MCF 10A (cell line): ENCODE measurements around the gene INPP5D. TPM values are rescaled to one million over a fixed set of nuclear protein-coding genes. Genes with fewer than 3 reads are reported as not detected.
A peak's percentile ranks its signal among the peaks of the same experiment; 100 is the strongest.

Experiments
- BruUV-seq: library from RNA; stranded (reverse); fragments of 400-500 nt; replicated peaks from 2 replicates; lab custom pipeline; 2021; lab: Mats Ljungman, UMichigan
- CTCF ChIA-PET: fragments of 300-600 bp; sonication (Branson Sonifier 250); formaldehyde crosslinking; extraction: SDS; loops from one replicate; lab custom pipeline; 2021; ENCODE audit warnings: antibody characterized with exemption, inconsistent platforms; lab: Yijun Ruan, JAX
- POLR2A ChIA-PET: fragments of 300-600, 350-650 bp; sonication (Branson Sonifier 250); formaldehyde crosslinking; extraction: SDS; loops from one replicate; lab custom pipeline; 2020; ENCODE audit warnings: antibody characterized with exemption, inconsistent platforms; lab: Yijun Ruan, JAX
- DNase-seq: peaks from one replicate; pipeline ENCODE4 v3.0.0-alpha.2; 2018; ENCODE audit not compliant: unreplicated experiment
- H3K27ac Mint-ChIP-seq: one replicate; pipeline ENCODE4 v1.8.0; 2022; ENCODE audit warnings: mild to moderate bottlenecking, low read depth, mixed read lengths; ENCODE audit not compliant: unreplicated experiment
- H3K27me3 Mint-ChIP-seq: one replicate; pipeline ENCODE4 v1.8.0; 2022; ENCODE audit warnings: mixed read lengths; ENCODE audit not compliant: insufficient read depth, unreplicated experiment
- H3K36me3 Mint-ChIP-seq: one replicate; pipeline ENCODE4 v1.8.0; 2022; ENCODE audit warnings: mild to moderate bottlenecking, moderate library complexity, mixed read lengths; ENCODE audit not compliant: insufficient read depth, unreplicated experiment
- H3K4me1 Mint-ChIP-seq: one replicate; pipeline ENCODE4 v1.8.0; 2022; ENCODE audit warnings: mixed read lengths; ENCODE audit not compliant: insufficient read depth, unreplicated experiment
- H3K4me3 Mint-ChIP-seq: one replicate; pipeline ENCODE4 v1.8.0; 2022; ENCODE audit warnings: mild to moderate bottlenecking, moderate library complexity, mixed read lengths; ENCODE audit not compliant: unreplicated experiment
- H3K9me3 Mint-ChIP-seq: one replicate; pipeline ENCODE4 v1.8.0; 2022; ENCODE audit warnings: mixed read lengths; ENCODE audit not compliant: unreplicated experiment
- intact Hi-C: fragments of 100-400 bp; cut with micrococcal nuclease; formaldehyde crosslinking; loops from 2 replicates; pipeline ENCODE4 v1.14.1; 2022
- total RNA-seq: library from RNA; stranded (reverse); gene quantifications from 2 replicates; pipeline ENCODE4 v1.2.3, GENCODE V29; 2022
- TF ChIP-seq, protein P1 (sequence below): fragments of 200-600 bp; IDR thresholded peaks from one replicate; pipeline ENCODE4 v1.8.0; 2022; ENCODE audit warnings: antibody characterized with exemption, mild to moderate bottlenecking; ENCODE audit not compliant: unreplicated experiment

Gene INPP5D
- total RNA-seq, 1 experiment from 2014 or later, result 64.9 TPM

DNA sequence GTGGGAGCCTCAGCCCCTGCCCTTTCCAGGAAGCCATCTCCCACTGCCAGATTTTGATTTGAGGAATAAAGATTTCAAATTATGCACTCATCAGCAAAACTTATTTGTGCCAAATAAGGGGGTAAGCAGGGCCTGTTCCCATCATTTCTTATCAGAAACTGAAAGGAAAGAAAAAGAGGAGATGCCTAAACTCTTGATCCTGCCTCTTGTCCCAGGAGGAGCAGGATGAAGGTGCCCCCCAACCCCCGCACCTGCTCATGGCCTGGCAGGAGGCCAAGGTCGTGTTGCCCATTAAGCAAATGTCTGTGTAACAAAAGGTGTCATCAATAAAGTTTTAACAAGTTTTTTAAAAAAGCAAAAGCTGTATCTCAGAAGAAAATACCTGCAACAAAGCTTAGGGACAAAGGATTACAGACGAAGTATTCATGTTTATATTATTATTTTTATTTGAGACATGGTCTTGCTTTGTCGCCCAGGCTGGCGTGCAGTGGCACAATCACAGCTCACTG is 80.0 kb downstream of the INPP5D start:
- Mint-ChIP-seq H3K4me1 (peaks cover 32% of the 10 kb centered on the region), H3K4me3 (peak overlapping the region; percentile 87), H3K36me3 (peaks cover 36% of the 10 kb centered on the region), H3K27me3 (no peaks in the 10 kb centered on the region), H3K9me3 (peaks cover 8% of the 10 kb centered on the region), H3K27ac (peak overlapping the region; percentile 98)
- POLR2A ChIA-PET, result interaction anchor here (0.7 to 0.9 kb wide), 4 partner anchors 21 to 160 kb away, joined by 3 read pairs; no protein-coding TSS in a partner anchor
- intact Hi-C loops, result no loop called here
- peak; percentile 13 for DNase-seq
- TF ChIP-seq, protein P1, sequence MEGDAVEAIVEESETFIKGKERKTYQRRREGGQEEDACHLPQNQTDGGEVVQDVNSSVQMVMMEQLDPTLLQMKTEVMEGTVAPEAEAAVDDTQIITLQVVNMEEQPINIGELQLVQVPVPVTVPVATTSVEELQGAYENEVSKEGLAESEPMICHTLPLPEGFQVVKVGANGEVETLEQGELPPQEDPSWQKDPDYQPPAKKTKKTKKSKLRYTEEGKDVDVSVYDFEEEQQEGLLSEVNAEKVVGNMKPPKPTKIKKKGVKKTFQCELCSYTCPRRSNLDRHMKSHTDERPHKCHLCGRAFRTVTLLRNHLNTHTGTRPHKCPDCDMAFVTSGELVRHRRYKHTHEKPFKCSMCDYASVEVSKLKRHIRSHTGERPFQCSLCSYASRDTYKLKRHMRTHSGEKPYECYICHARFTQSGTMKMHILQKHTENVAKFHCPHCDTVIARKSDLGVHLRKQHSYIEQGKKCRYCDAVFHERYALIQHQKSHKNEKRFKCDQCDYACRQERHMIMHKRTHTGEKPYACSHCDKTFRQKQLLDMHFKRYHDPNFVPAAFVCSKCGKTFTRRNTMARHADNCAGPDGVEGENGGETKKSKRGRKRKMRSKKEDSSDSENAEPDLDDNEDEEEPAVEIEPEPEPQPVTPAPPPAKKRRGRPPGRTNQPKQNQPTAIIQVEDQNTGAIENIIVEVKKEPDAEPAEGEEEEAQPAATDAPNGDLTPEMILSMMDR, result no peak
- TSS peak; percentile 84 for BruUV-seq
- CTCF ChIA-PET, result interaction anchor here (0.7 kb wide), 1 partner anchor 182 kb away, joined by 3 read pairs; no protein-coding TSS in a partner anchor

DNA sequence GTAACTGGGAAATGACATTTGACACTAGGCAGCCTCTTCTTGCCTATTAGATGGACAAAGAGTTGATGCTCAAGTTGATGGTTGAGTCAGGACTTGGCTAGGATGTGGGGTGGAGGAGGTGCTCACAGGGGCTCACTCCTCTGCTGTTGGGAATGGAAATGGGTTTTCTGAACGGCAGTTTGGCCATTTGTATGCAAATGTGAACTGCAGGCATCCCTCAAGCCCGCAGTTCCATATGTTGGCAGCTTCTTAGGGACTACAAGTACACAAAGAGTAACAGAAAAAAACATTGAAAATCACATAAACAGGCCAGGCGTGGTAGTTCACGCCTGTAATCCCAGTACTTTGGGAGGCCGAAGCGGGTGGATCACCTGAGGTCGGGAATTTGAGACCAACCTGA is 80.8 kb downstream of the INPP5D start:
- H3K27me3 Mint-ChIP-seq, result no peaks in the 10 kb centered on the region
- no peak overlapping the region for H3K27ac Mint-ChIP-seq
- TF ChIP-seq, protein P1, result no peak
- peaks cover 8% of the 10 kb centered on the region for H3K9me3 Mint-ChIP-seq
- peaks cover 40% of the 10 kb centered on the region for H3K36me3 Mint-ChIP-seq
- no peak for DNase-seq
- ChIA-PET POLR2A (interaction anchor here (0.7 to 1.3 kb wide), 3 partner anchors 13 to 70 kb away, joined by 3 to 4 read pairs (median 3); no protein-coding TSS in a partner anchor), CTCF (no interaction called here)
- H3K4me1 Mint-ChIP-seq, result peaks cover 32% of the 10 kb centered on the region
- intact Hi-C loops, result no loop called here
- peak overlapping the region; percentile 87 for H3K4me3 Mint-ChIP-seq
- no TSS peak for BruUV-seq

DNA sequence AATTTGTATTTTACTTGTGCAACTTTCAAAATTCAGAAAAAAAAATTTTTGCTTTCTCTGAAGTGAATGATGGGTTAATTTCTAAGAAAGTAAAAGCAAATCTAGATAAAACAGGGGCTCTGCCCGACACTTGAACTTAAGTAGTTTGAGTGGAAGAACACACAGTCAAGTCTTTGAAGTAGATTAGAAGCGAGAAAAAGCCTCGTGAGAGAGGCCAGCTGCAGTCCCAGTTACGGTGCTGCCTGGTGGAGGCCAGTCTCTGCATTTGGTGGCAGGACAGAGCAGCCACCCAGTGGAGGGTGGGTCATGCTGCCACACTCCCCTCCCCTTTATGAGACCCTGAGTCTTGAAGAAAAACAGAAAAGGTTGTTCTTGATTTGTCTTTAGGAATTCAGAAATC is 81.8 kb downstream of the INPP5D start:
- Mint-ChIP-seq H3K36me3 (peaks cover 48% of the 10 kb centered on the region), H3K4me1 (peaks cover 32% of the 10 kb centered on the region), H3K9me3 (peaks cover 8% of the 10 kb centered on the region), H3K27ac (no peak overlapping the region), H3K27me3 (no peaks in the 10 kb centered on the region), H3K4me3 (peak overlapping the region; percentile 87)
- TF ChIP-seq, protein P1, result no peak
- intact Hi-C loops, result no loop called here
- DNase-seq, result no peak
- ChIA-PET POLR2A (interaction anchor here (1.3 kb wide), 1 partner anchor 12 kb away, joined by 4 read pairs; no protein-coding TSS in a partner anchor), CTCF (no interaction called here)
- BruUV-seq, result no TSS peak

DNA sequence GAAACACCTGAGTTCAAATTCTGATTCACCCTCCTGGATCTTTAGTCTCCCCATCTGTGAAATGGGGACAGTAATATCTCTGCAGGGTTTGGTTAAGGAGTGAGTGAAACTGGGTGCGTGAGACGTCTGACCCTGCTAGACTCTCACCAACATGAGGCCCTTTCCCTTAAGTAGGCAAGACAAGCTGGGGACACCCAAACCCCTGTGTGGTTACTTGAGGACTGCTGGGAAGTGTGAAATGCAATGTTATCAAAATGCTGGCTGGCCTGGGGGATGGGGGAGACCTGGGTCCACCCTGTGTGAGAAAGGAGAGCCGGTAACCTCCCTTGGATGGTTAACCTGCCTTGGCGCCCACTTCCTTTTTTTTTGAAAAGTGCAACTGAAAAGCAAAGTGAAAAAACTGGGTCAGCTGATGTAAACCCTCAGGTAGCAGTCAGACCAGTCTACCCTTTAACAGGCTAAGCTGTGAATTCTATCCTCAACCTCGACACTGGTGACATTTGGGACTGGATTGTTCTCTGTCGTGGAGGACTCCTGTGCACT is 82.3 kb downstream of the INPP5D start:
- Mint-ChIP-seq H3K27me3 (no peaks in the 10 kb centered on the region), H3K4me3 (peak overlapping the region; percentile 14), H3K27ac (no peak overlapping the region), H3K9me3 (peaks cover 8% of the 10 kb centered on the region), H3K4me1 (peaks cover 32% of the 10 kb centered on the region), H3K36me3 (peaks cover 53% of the 10 kb centered on the region)
- ChIA-PET POLR2A (interaction anchor here (0.8 to 1.3 kb wide), 2 partner anchors 12 to 1434 kb away, joined by 3 to 4 read pairs; partner anchors contain the start of gene PTMA), CTCF (interaction anchor here (0.5 to 1.0 kb wide), 2 partner anchors 19 to 41 kb away, joined by 3 to 5 read pairs; no protein-coding TSS in a partner anchor)
- intact Hi-C loops, result no loop called here
- no peak for DNase-seq
- BruUV-seq, result no TSS peak
- TF ChIP-seq, protein P1, result no peak
